Measurements from ENCODE around the gene ASGR2. TPM values are rescaled to one million over a fixed set of nuclear protein-coding genes. Genes with fewer than 3 reads are reported as not detected.

Gene ASGR2
- total and polyA plus RNA-seq, 2 donors (not counting 1 experiment from before 2014, with no cell fraction given): not detected

GRCh38 chr17:7144213-7144612 lies 29.6 kb upstream of the ASGR2 start:
- H2AFZ ChIP-seq (ENCODE audit: low read length): no peak overlapping the region
- H3K9me3 ChIP-seq (ENCODE audit: control insufficient read depth, insufficient read depth, low read depth, low read length): no peaks in the 10 kb centered on the region
- H3K27ac ChIP-seq (ENCODE audit: insufficient read depth, low read length): no peak overlapping the region
- H4K20me1 ChIP-seq (ENCODE audit: control insufficient read depth, extremely low read depth, insufficient read depth, low read length): no peaks in the 10 kb centered on the region
- H3K4me3 ChIP-seq (replicated peaks in 1 of 4; ENCODE audit: control extremely low read depth in 1 of 4, insufficient read depth in 1 of 4, low read depth in 3 of 4, low read length in 4 of 4): no peak overlapping the region
- H3K79me2 ChIP-seq (ENCODE audit: control insufficient read depth, insufficient read depth, low read length): no peaks in the 10 kb centered on the region
- H3K36me3 ChIP-seq (ENCODE audit: control insufficient read depth, insufficient read depth, low read length): no peaks in the 10 kb centered on the region
- no peaks in the 10 kb centered on the region for H3K4me1 ChIP-seq (ENCODE audit: control insufficient read depth, extremely low read depth, insufficient read depth, low read length)
- no peak overlapping the region for H3K9ac ChIP-seq (ENCODE audit: insufficient read depth, low read length)
- H3K27me3 ChIP-seq (ENCODE audit: control insufficient read depth, insufficient read depth, low read length): peaks cover 15% of the 10 kb centered on the region
- DNase-seq (ENCODE audit: low read depth in 2 of 2): no peak
- H3K4me2 ChIP-seq (ENCODE audit: extremely low read depth, insufficient read depth, low read length): no peak overlapping the region
- TF ChIP-seq CTCF (conservative IDR thresholded peaks at IDR 0.05 in 1 of 2, IDR thresholded peaks at IDR 0.05 in 1 of 2; ENCODE audit: low read depth in 1 of 2, low read length in 2 of 2) (no peak), EZH2 (IDR thresholded peaks at IDR 0.05; ENCODE audit: low read length, missing control alignments) (no peak)

GRCh38 chr17:7141824-7142223 lies 27.2 kb upstream of the ASGR2 start:
- DNase-seq (ENCODE audit: low read depth in 2 of 2): no peak
- peaks cover 24% of the 10 kb centered on the region for H3K27me3 ChIP-seq (ENCODE audit: control insufficient read depth, insufficient read depth, low read length)
- no peaks in the 10 kb centered on the region for H3K9me3 ChIP-seq (ENCODE audit: control insufficient read depth, insufficient read depth, low read depth, low read length)
- H2AFZ ChIP-seq (ENCODE audit: low read length): no peak overlapping the region
- no peak overlapping the region for H3K4me2 ChIP-seq (ENCODE audit: extremely low read depth, insufficient read depth, low read length)
- no peaks in the 10 kb centered on the region for H3K36me3 ChIP-seq (ENCODE audit: control insufficient read depth, insufficient read depth, low read length)
- H3K4me3 ChIP-seq (replicated peaks in 1 of 4; ENCODE audit: control extremely low read depth in 1 of 4, insufficient read depth in 1 of 4, low read depth in 3 of 4, low read length in 4 of 4): no peak overlapping the region
- no peak overlapping the region for H3K27ac ChIP-seq (ENCODE audit: insufficient read depth, low read length)
- TF ChIP-seq CTCF (conservative IDR thresholded peaks at IDR 0.05 in 1 of 2, IDR thresholded peaks at IDR 0.05 in 1 of 2; ENCODE audit: low read depth in 1 of 2, low read length in 2 of 2): no peak
- no peak for TF ChIP-seq EZH2 (IDR thresholded peaks at IDR 0.05; ENCODE audit: low read length, missing control alignments)
- H3K9ac ChIP-seq (ENCODE audit: insufficient read depth, low read length): no peak overlapping the region
- H3K79me2 ChIP-seq (ENCODE audit: control insufficient read depth, insufficient read depth, low read length): no peaks in the 10 kb centered on the region
- no peaks in the 10 kb centered on the region for H3K4me1 ChIP-seq (ENCODE audit: control insufficient read depth, extremely low read depth, insufficient read depth, low read length)
- H4K20me1 ChIP-seq (ENCODE audit: control insufficient read depth, extremely low read depth, insufficient read depth, low read length): no peaks in the 10 kb centered on the region

GRCh38 chr17:7139400-7139799 lies 24.8 kb upstream of the ASGR2 start:
- Histone ChIP-seq H2AFZ (ENCODE audit: low read length) (no peak overlapping the region), H3K36me3 (ENCODE audit: control insufficient read depth, insufficient read depth, low read length) (no peaks in the 10 kb centered on the region), H3K4me2 (ENCODE audit: extremely low read depth, insufficient read depth, low read length) (no peak overlapping the region), H3K27me3 (ENCODE audit: control insufficient read depth, insufficient read depth, low read length) (peaks cover 26% of the 10 kb centered on the region), H3K79me2 (ENCODE audit: control insufficient read depth, insufficient read depth, low read length) (no peaks in the 10 kb centered on the region), H3K9me3 (ENCODE audit: control insufficient read depth, insufficient read depth, low read depth, low read length) (no peaks in the 10 kb centered on the region), H3K9ac (ENCODE audit: insufficient read depth, low read length) (no peak overlapping the region), H3K4me1 (ENCODE audit: control insufficient read depth, extremely low read depth, insufficient read depth, low read length) (no peaks in the 10 kb centered on the region), H3K4me3 (replicated peaks in 1 of 4; ENCODE audit: control extremely low read depth in 1 of 4, insufficient read depth in 1 of 4, low read depth in 3 of 4, low read length in 4 of 4) (no peak overlapping the region), H4K20me1 (ENCODE audit: control insufficient read depth, extremely low read depth, insufficient read depth, low read length) (no peaks in the 10 kb centered on the region), H3K27ac (ENCODE audit: insufficient read depth, low read length) (no peak overlapping the region)
- DNase-seq (ENCODE audit: low read depth in 2 of 2): no peak
- TF ChIP-seq EZH2 (IDR thresholded peaks at IDR 0.05; ENCODE audit: low read length, missing control alignments) (no peak), CTCF (conservative IDR thresholded peaks at IDR 0.05 in 1 of 2, IDR thresholded peaks at IDR 0.05 in 1 of 2; ENCODE audit: low read depth in 1 of 2, low read length in 2 of 2) (no peak)

Measured in fibroblast of lung (primary cell).